GM23338 (cell line): Measurements from ENCODE around the gene TBX19. TPM values are rescaled to one million over a fixed set of nuclear protein-coding genes. Genes with fewer than 3 reads are reported as not detected.

Experiments
- ATAC-seq: fragments of 200-7000 bp; cut with Tn5 transposase; 3 replicates; pipeline ENCODE4 v1.9.1; 2020
- DNase-seq: peaks from one replicate; pipeline ENCODE4 v3.0.0-alpha.2; 2015; ENCODE audit warnings: low spot score
- H2AFZ ChIP-seq: fragments of 200-600 bp; sonication (generic); 2 replicates; pipeline ENCODE4 v1.8.0; 2016; ENCODE audit warnings: antibody characterized with exemption, mild to moderate bottlenecking, moderate library complexity
- H3F3A ChIP-seq: fragments of 200-600 bp; sonication (generic); replicated peaks from 2 replicates; pipeline ENCODE4 v1.8.0; 2017; ENCODE audit warnings: antibody characterized with exemption, mixed run types, low read depth
- H3K27ac ChIP-seq: fragments of 200-600 bp; sonication (generic); 2 replicates; pipeline ENCODE4 v1.6.1; 2016; ENCODE audit warnings: low read depth
- H3K27me3 ChIP-seq: fragments of 200-600 bp; sonication (generic); 2 replicates; pipeline ENCODE4 v1.8.0; 2016; ENCODE audit warnings: mild to moderate bottlenecking, mixed run types, moderate library complexity; ENCODE audit not compliant: insufficient read depth
- H3K36me3 ChIP-seq: fragments of 200-600 bp; sonication (generic); 2 replicates; pipeline ENCODE4 v1.8.0; 2016; ENCODE audit warnings: mild to moderate bottlenecking; ENCODE audit not compliant: insufficient read depth
- H3K4me1 ChIP-seq: fragments of 200-600 bp; sonication (generic); 2 replicates; pipeline ENCODE4 v1.8.0; 2016; ENCODE audit warnings: mild to moderate bottlenecking, moderate library complexity; ENCODE audit not compliant: insufficient read depth
- H3K4me2 ChIP-seq: fragments of 200-600 bp; sonication (generic); 2 replicates; pipeline ENCODE4 v1.7.1; 2017; ENCODE audit warnings: mixed run types
- H3K4me3 ChIP-seq: fragments of 200-600 bp; sonication (generic); 2 replicates; pipeline ENCODE4 v1.6.1; 2016; ENCODE audit warnings: mixed run types
- H3K79me2 ChIP-seq: fragments of 200-600 bp; sonication (generic); replicated peaks from 2 replicates; pipeline ENCODE4 v1.8.0; 2017; ENCODE audit warnings: mild to moderate bottlenecking; ENCODE audit not compliant: insufficient read depth
- H3K9me2 ChIP-seq: fragments of 200-600 bp; sonication (generic); 2 replicates; pipeline ENCODE4 v1.8.0; 2017; ENCODE audit not compliant: insufficient read depth
- H4K20me1 ChIP-seq: fragments of 200-600 bp; sonication (generic); replicated peaks from 2 replicates; pipeline ENCODE4 v1.8.0; 2017; ENCODE audit warnings: mild to moderate bottlenecking; ENCODE audit not compliant: insufficient read depth
- H3K27ac Mint-ChIP-seq: 2 replicates; pipeline ENCODE4 v1.8.0; 2020; ENCODE audit warnings: inconsistent platforms, mild to moderate bottlenecking, moderate library complexity, mixed read lengths
- H3K27me3 Mint-ChIP-seq: 3 replicates; pipeline ENCODE4 v1.8.0; 2022; ENCODE audit warnings: low read depth, mild to moderate bottlenecking, moderate library complexity, mixed read lengths, inconsistent platforms; ENCODE audit not compliant: insufficient read depth, poor library complexity
- H3K36me3 Mint-ChIP-seq: 3 replicates; pipeline ENCODE4 v1.8.0; 2021; ENCODE audit warnings: low read depth, mild to moderate bottlenecking, inconsistent platforms, moderate library complexity, mixed read lengths
- H3K4me1 Mint-ChIP-seq: 3 replicates; pipeline ENCODE4 v1.8.0; 2020; ENCODE audit warnings: mild to moderate bottlenecking, inconsistent platforms, mixed read lengths
- H3K4me3 Mint-ChIP-seq: 3 replicates; pipeline ENCODE4 v1.8.0; 2021; ENCODE audit warnings: moderate library complexity, mild to moderate bottlenecking, inconsistent platforms, mixed read lengths
- H3K9me3 Mint-ChIP-seq: 3 replicates; pipeline ENCODE4 v1.8.0; 2020; ENCODE audit warnings: moderate library complexity, mild to moderate bottlenecking, inconsistent platforms, mixed read lengths
- EZH2phosphoT487 ChIP-seq: fragments of 200-600 bp; sonication (generic); IDR thresholded peaks from one replicate; pipeline ENCODE4 v1.8.1; 2018; ENCODE audit warnings: antibody characterized with exemption; ENCODE audit not compliant: unreplicated experiment
- JUNB ChIP-seq: IDR thresholded peaks from one replicate; pipeline ENCODE4 v1.6.1; 2016; ENCODE audit warnings: antibody characterized with exemption; ENCODE audit not compliant: unreplicated experiment
- POLR2AphosphoS5 ChIP-seq: IDR thresholded peaks from 2 replicates; pipeline ENCODE4 v1.6.1; 2016; ENCODE audit warnings: antibody characterized with exemption, low read depth
- ZNF331 ChIP-seq: fragments of 250-450 bp; sonication (Bioruptor Pico); IDR thresholded peaks from 2 replicates; pipeline ENCODE4 v1.5.0; 2020; ENCODE audit warnings: low read depth, mild to moderate bottlenecking, moderate library complexity
- ZNF462 ChIP-seq: fragments of 250-450 bp; sonication (Bioruptor Pico); IDR thresholded peaks from 2 replicates; pipeline ENCODE4 v1.5.0; 2020; ENCODE audit warnings: mild to moderate bottlenecking, moderate library complexity
- polyA plus RNA-seq: library from polyadenylated mRNA; unstranded; fragments of >200 nt; fragmentation: Nextera tagmentation; extraction: Ambion mirVana; gene quantifications from 2 replicates; pipeline ENCODE4 v1.2.1, GENCODE V29; 2016
- total RNA-seq: library from RNA; depleted of rRNA; stranded (reverse); fragments of >200 nt; shearing (Covaris generic); gene quantifications from 2 replicates; pipeline ENCODE4 v1.2.3, GENCODE V29; 2014
- TF ChIP-seq, protein P1 (sequence below), 2 experiments: fragments of 200-600 bp in 1 of 2; sonication (generic) in 1 of 2; conservative IDR thresholded peaks; 2 replicates each; pipeline versions ENCODE4 v1.5.1 to v1.6.1; 2016 to 2017; ENCODE audit warnings: antibody characterized with exemption in 2 of 2, low read depth in 2 of 2, mild to moderate bottlenecking in 2 of 2, moderate library complexity in 1 of 2

TBX19 gene
- total and polyA plus RNA-seq, 2 experiments from 2014 or later = 0.76 to 1.1 TPM

GRCh38 chr1:168316142-168316541, 35.5 kb downstream of the TBX19 start:
- Histone ChIP-seq H3K79me2 (no peaks in the 10 kb centered on the region), H3K27me3 (no peaks in the 10 kb centered on the region), H3K9me2 (peaks cover 18% of the 10 kb centered on the region; the same call in 1 of the 2 replicates), H3K4me2 (no peak overlapping the region), H3K36me3 (no peaks in the 10 kb centered on the region), H2AFZ (no peak overlapping the region), H4K20me1 (no peaks in the 10 kb centered on the region), H3K4me3 (no peak overlapping the region), H3K4me1 (0 out of 2 replicates have a peak, but pooled peaks cover 17% of the 10 kb centered on the region), H3F3A (no peaks in the 10 kb centered on the region), H3K27ac (no peak overlapping the region)
- Mint-ChIP-seq H3K4me1 (peaks cover 16% of the 10 kb centered on the region), H3K27me3 (peaks cover 6% of the 10 kb centered on the region), H3K4me3 (no peak overlapping the region), H3K36me3 (no peaks in the 10 kb centered on the region), H3K27ac (no peak overlapping the region), H3K9me3 (no peaks in the 10 kb centered on the region)
- DNase-seq = no peak
- TF ChIP-seq, protein P1, sequence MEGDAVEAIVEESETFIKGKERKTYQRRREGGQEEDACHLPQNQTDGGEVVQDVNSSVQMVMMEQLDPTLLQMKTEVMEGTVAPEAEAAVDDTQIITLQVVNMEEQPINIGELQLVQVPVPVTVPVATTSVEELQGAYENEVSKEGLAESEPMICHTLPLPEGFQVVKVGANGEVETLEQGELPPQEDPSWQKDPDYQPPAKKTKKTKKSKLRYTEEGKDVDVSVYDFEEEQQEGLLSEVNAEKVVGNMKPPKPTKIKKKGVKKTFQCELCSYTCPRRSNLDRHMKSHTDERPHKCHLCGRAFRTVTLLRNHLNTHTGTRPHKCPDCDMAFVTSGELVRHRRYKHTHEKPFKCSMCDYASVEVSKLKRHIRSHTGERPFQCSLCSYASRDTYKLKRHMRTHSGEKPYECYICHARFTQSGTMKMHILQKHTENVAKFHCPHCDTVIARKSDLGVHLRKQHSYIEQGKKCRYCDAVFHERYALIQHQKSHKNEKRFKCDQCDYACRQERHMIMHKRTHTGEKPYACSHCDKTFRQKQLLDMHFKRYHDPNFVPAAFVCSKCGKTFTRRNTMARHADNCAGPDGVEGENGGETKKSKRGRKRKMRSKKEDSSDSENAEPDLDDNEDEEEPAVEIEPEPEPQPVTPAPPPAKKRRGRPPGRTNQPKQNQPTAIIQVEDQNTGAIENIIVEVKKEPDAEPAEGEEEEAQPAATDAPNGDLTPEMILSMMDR (conservative IDR thresholded peaks at IDR 0.05; ENCODE audit: low read depth in 2 of 2) = no peak
- no peak for TF ChIP-seq ZNF462 (CRISPR knock-in tag)
- TF ChIP-seq ZNF331 (CRISPR knock-in tag) = no peak
- TF ChIP-seq JUNB = no peak
- no peak for TF ChIP-seq EZH2phosphoT487
- no peak for TF ChIP-seq POLR2AphosphoS5
- no peak for ATAC-seq
